HEK293 (cell line): ENCODE measurements around the gene TWF2.

Experiments used
- CTCF ChIP-seq: fragments of 450-650 bp; formaldehyde crosslinking; IDR thresholded peaks from 2 replicates; pipeline ENCODE4 v1.5.1; 2016; ENCODE audit warnings: missing biosample characterization, missing genetic modification characterization
- ELK4 ChIP-seq: IDR thresholded peaks from 2 replicates; pipeline ENCODE4 v1.6.1; 2011; ENCODE audit warnings: mild to moderate bottlenecking, low read depth, low read length, borderline replicate concordance
- MYNN ChIP-seq: fragments of 450-650 bp; formaldehyde crosslinking; IDR thresholded peaks from 2 replicates; pipeline ENCODE4 v1.5.1; 2016; ENCODE audit warnings: missing biosample characterization, missing genetic modification characterization, borderline replicate concordance
- PBX3 ChIP-seq: sonication (generic); formaldehyde crosslinking; IDR thresholded peaks from 2 replicates; pipeline ENCODE4 v1.8.1; 2022; ENCODE audit warnings: mild to moderate bottlenecking, moderate library complexity, missing genetic modification reagents
- SP2 ChIP-seq: fragments of 450-650 bp; formaldehyde crosslinking; IDR thresholded peaks from 2 replicates; pipeline ENCODE4 v1.5.1; 2016; ENCODE audit warnings: missing biosample characterization, missing genetic modification characterization
- TSHZ1 ChIP-seq: fragments of 450-650 bp; formaldehyde crosslinking; IDR thresholded peaks from 2 replicates; pipeline ENCODE4 v1.5.1; 2016; ENCODE audit warnings: missing biosample characterization, missing genetic modification characterization, borderline replicate concordance
- ZNF121 ChIP-seq: fragments of 450-650 bp; formaldehyde crosslinking; IDR thresholded peaks from 2 replicates; pipeline ENCODE4 v1.5.1; 2016; ENCODE audit warnings: missing biosample characterization, missing genetic modification characterization
- ZNF214 ChIP-seq: fragments of 450-650 bp; formaldehyde crosslinking; IDR thresholded peaks from 2 replicates; pipeline ENCODE4 v1.5.1; 2017; ENCODE audit warnings: missing biosample characterization, mild to moderate bottlenecking, missing genetic modification characterization, borderline replicate concordance
- ZNF350 ChIP-seq: fragments of 450-650 bp; formaldehyde crosslinking; IDR thresholded peaks from 2 replicates; pipeline ENCODE4 v1.5.0; 2017; ENCODE audit warnings: missing biosample characterization, mild to moderate bottlenecking, missing genetic modification characterization
- ZNF560 ChIP-seq: fragments of 450-650 bp; formaldehyde crosslinking; IDR thresholded peaks from 2 replicates; pipeline ENCODE4 v1.5.1; 2017; ENCODE audit warnings: missing biosample characterization, missing genetic modification characterization, borderline replicate concordance
- ZNF639 ChIP-seq: fragments of 450-650 bp; formaldehyde crosslinking; IDR thresholded peaks from 2 replicates; pipeline ENCODE4 v1.5.1; 2016; ENCODE audit warnings: missing biosample characterization, missing genetic modification characterization
- ZNF768 ChIP-seq: fragments of 450-650 bp; formaldehyde crosslinking; IDR thresholded peaks from 2 replicates; pipeline ENCODE4 v1.5.1; 2018; ENCODE audit warnings: missing biosample characterization, mild to moderate bottlenecking, missing genetic modification characterization
- ZSCAN18 ChIP-seq: fragments of 450-650 bp; formaldehyde crosslinking; IDR thresholded peaks from 2 replicates; pipeline ENCODE4 v1.5.1; 2016; ENCODE audit warnings: missing biosample characterization, missing genetic modification characterization

GRCh38 chr3:52277071-52277964 lies 38.4 kb upstream of the TWF2 start:
- TF ChIP-seq ZNF350 (tag by site-specific recombination): no peak
- no peak for TF ChIP-seq ZNF560
- TF ChIP-seq CTCF (tag by site-specific recombination): no peak
- TF ChIP-seq ELK4: no peak
- TF ChIP-seq TSHZ1 (tag by site-specific recombination): no peak
- TF ChIP-seq ZNF768 (tag by site-specific recombination): no peak
- TF ChIP-seq ZNF639 (tag by site-specific recombination): no peak
- TF ChIP-seq MYNN (tag by site-specific recombination): no peak
- TF ChIP-seq SP2 (tag by site-specific recombination): peak; percentile 39
- TF ChIP-seq ZNF121: no peak
- no peak for TF ChIP-seq ZSCAN18 (tag by site-specific recombination)
- TF ChIP-seq PBX3 (CRISPR knock-in tag): no peak
- TF ChIP-seq ZNF214 (tag by site-specific recombination): no peak
